Endothelial cell of umbilical vein (primary cell): Measurements from ENCODE around the gene NUDT14. TPM values are rescaled to one million over a fixed set of nuclear protein-coding genes. Genes with fewer than 3 reads are reported as not detected.

Experiments
- BruUV-seq: library from RNA; stranded (reverse); fragments of 400-500 nt; replicated peaks from 2 replicates; lab custom pipeline; 2021; lab: Mats Ljungman, UMichigan
- CTCF ChIA-PET: fragments of 300-600, 350-600 bp; sonication (Branson Sonifier 250); formaldehyde crosslinking; loops from one replicate; lab custom pipeline; 2021; ENCODE audit warnings: antibody characterized with exemption, inconsistent platforms; lab: Charles Lee
- POLR2A ChIA-PET: fragments of 300-600, 350-600 bp; sonication (Branson Sonifier 250); formaldehyde crosslinking; loops from one replicate; lab custom pipeline; 2021; ENCODE audit warnings: antibody characterized with exemption, inconsistent platforms; lab: Charles Lee
- DNase-seq: peaks from one replicate; pipeline ENCODE4 v3.0.0-alpha.2; 2011; ENCODE audit warnings: low read depth, low spot score
- FAIRE-seq: peaks from 2 replicates; lab custom pipeline; 2011; peaks lifted over from hg19 to GRCh38; lab: Jason Lieb, UNC
- H2AFZ ChIP-seq: 2 replicates; pipeline ENCODE4 v1.6.0; 2012; ENCODE audit warnings: low read depth, low read length, control low read depth, inconsistent platforms
- H3K27ac ChIP-seq: 2 replicates; pipeline ENCODE4 v1.5.1; 2011; ENCODE audit warnings: low read depth, mild to moderate bottlenecking, control low read depth, low read length, moderate library complexity; ENCODE audit not compliant: insufficient read depth
- H3K27me3 ChIP-seq, 2 experiments: 2 replicates each; pipeline versions ENCODE4 v1.6.0 to v1.6.1; 2011; ENCODE audit warnings: low read length in 2 of 2, mixed read lengths in 1 of 2; ENCODE audit not compliant: control insufficient read depth in 2 of 2, insufficient read depth in 2 of 2
- H3K36me3 ChIP-seq, 2 experiments: 2 replicates in 1 of 2; 3 replicates in 1 of 2; pipeline ENCODE4 v1.5.1; 2011; ENCODE audit warnings: low read length in 2 of 2, mild to moderate bottlenecking in 1 of 2, moderate library complexity in 1 of 2; ENCODE audit not compliant: control insufficient read depth in 2 of 2, insufficient read depth in 2 of 2; ENCODE audit errors: extremely low read depth in 1 of 2
- H3K4me1 ChIP-seq: 3 replicates; pipeline ENCODE4 v1.5.1; 2011; ENCODE audit warnings: mild to moderate bottlenecking, low read length; ENCODE audit not compliant: control insufficient read depth, insufficient read depth; ENCODE audit errors: extremely low read depth
- H3K4me2 ChIP-seq: 2 replicates; pipeline ENCODE4 v1.6.1; 2011; ENCODE audit warnings: low read length, control low read depth, mixed read lengths; ENCODE audit not compliant: insufficient read depth
- H3K4me3 ChIP-seq, 3 experiments: fragments of 200-600 bp in 1 of 3; sonication (generic), shearing (Covaris generic) in 1 of 3; replicated peaks in 1 of 3; 2 replicates each; pipeline ENCODE4 v1.5.1; 2011 to 2016; ENCODE audit warnings: control low read depth in 3 of 3, low read length in 3 of 3, mild to moderate bottlenecking in 2 of 3, inconsistent platforms in 1 of 3, low read depth in 1 of 3, moderate library complexity in 1 of 3; ENCODE audit not compliant: insufficient read depth in 1 of 3
- H3K79me2 ChIP-seq: 2 replicates; pipeline ENCODE4 v1.6.0; 2012; ENCODE audit warnings: low read length, inconsistent platforms; ENCODE audit not compliant: control insufficient read depth, insufficient read depth
- H3K9ac ChIP-seq: replicated peaks from 2 replicates; pipeline ENCODE3; 2011; ENCODE audit warnings: low read length, control low read depth; ENCODE audit not compliant: insufficient read depth; ENCODE audit errors: extremely low read depth
- H3K9me1 ChIP-seq: replicated peaks from 3 replicates; pipeline ENCODE4 v1.6.0; 2011; ENCODE audit warnings: mild to moderate bottlenecking, low read length; ENCODE audit not compliant: control insufficient read depth, insufficient read depth; ENCODE audit errors: extremely low read depth
- H3K9me3 ChIP-seq: replicated peaks from 2 replicates; pipeline ENCODE4 v1.5.1; 2012; ENCODE audit warnings: low read length, inconsistent platforms; ENCODE audit not compliant: control insufficient read depth, insufficient read depth
- H4K20me1 ChIP-seq: replicated peaks from 2 replicates; pipeline ENCODE3; 2011; ENCODE audit warnings: mild to moderate bottlenecking, low read length; ENCODE audit not compliant: control insufficient read depth, insufficient read depth; ENCODE audit errors: extremely low read depth
- CTCF ChIP-seq, 2 donors: IDR thresholded peaks; 1 replicate in 1 of 2; 2 replicates in 1 of 2; pipeline ENCODE4 v1.5.1; 2011; ENCODE audit warnings: low read length in 2 of 2, mild to moderate bottlenecking in 2 of 2, moderate library complexity in 2 of 2, control low read depth in 1 of 2, inconsistent platforms in 1 of 2, low read depth in 1 of 2; ENCODE audit not compliant: insufficient read depth in 1 of 2; ENCODE audit errors: extremely low read depth in 1 of 2
- EZH2 ChIP-seq: IDR thresholded peaks from 2 replicates; pipeline ENCODE4 v1.6.1; 2012; ENCODE audit warnings: borderline replicate concordance, low read depth, mild to moderate bottlenecking, moderate library complexity, low read length, inconsistent platforms; ENCODE audit not compliant: severe bottlenecking
- FOS ChIP-seq: IDR thresholded peaks from 2 replicates; pipeline ENCODE4 v1.6.1; 2011; ENCODE audit warnings: mild to moderate bottlenecking, low read length, moderate library complexity, borderline replicate concordance; ENCODE audit not compliant: insufficient read depth
- GATA2 ChIP-seq: IDR thresholded peaks from 2 replicates; pipeline ENCODE4 v1.7.0; 2011; ENCODE audit warnings: low read depth, mild to moderate bottlenecking, moderate library complexity, mixed read lengths, low read length; ENCODE audit not compliant: insufficient read length, insufficient read depth
- JUN ChIP-seq: IDR thresholded peaks from 2 replicates; pipeline ENCODE4 v1.6.1; 2011; ENCODE audit warnings: borderline replicate concordance, low read depth; ENCODE audit not compliant: insufficient read length, insufficient read depth
- MAX ChIP-seq: IDR thresholded peaks from 2 replicates; pipeline ENCODE4 v1.6.1; 2011; ENCODE audit not compliant: insufficient read depth, insufficient read length
- MYC ChIP-seq: IDR thresholded peaks from one replicate; pipeline ENCODE4 v1.6.1; 2011; ENCODE audit warnings: mild to moderate bottlenecking, low read depth, low read length
- POLR2A ChIP-seq: IDR thresholded peaks from 2 replicates; pipeline ENCODE4 v1.6.1; 2012; ENCODE audit warnings: low read depth, mild to moderate bottlenecking, control low read depth, low read length
- POLR2AphosphoS5 ChIP-seq: IDR thresholded peaks from 2 replicates; pipeline ENCODE4 v1.6.1; 2012; ENCODE audit warnings: low read depth, mild to moderate bottlenecking, control low read depth, low read length, moderate library complexity; ENCODE audit not compliant: insufficient read depth
- dilution Hi-C: fragments of 300-500 bp; cut with MboI; formaldehyde crosslinking; loops from one replicate; pipeline ENCODE4 v1.15.0; 2019; ENCODE audit warnings: low sequenced_read_pairs; ENCODE audit not compliant: extremely low pct_ligation_motif_present
- intact Hi-C: fragments of 100-400 bp; cut with micrococcal nuclease; formaldehyde crosslinking; loops from one replicate; pipeline ENCODE4 v1.10.0; 2022
- polyA plus RNA-seq, 4 experiments: library from polyadenylated mRNA; depleted of rRNA in 3 of 4; stranded (reverse) in 3 of 4; unstranded in 1 of 4; fragments of >200 nt; gene quantifications; 2 replicates each; pipeline versions ENCODE4 v1.2.1 to v1.2.3, GENCODE V29; 2011 to 2012; ENCODE audit warnings: missing spikeins in 1 of 4
- total RNA-seq: library from RNA; stranded (reverse); gene quantifications from 2 replicates; pipeline ENCODE4 v1.2.3, GENCODE V29; 2021

NUDT14 gene
- total and polyA plus RNA-seq, 2 donors (not counting 3 experiments of a cell fraction or from before 2014, with no cell fraction given) = 97.7 to 103 TPM

GRCh38 chr14:105162669-105162979, 18.5 kb downstream of the NUDT14 start:
- peaks cover 91% of the 10 kb centered on the region for H3K79me2 ChIP-seq
- H3K4me2 ChIP-seq = no peak overlapping the region
- DNase-seq (no peak), FAIRE-seq (no peak)
- H3K36me3 ChIP-seq = peaks cover 0 to 5% of the 10 kb centered on the region in 2 experiments
- H3K9me1 ChIP-seq = no peaks in the 10 kb centered on the region
- CTCF ChIA-PET = no interaction called here
- no peak overlapping the region for H2AFZ ChIP-seq
- dilution Hi-C loops (no loop called here), intact Hi-C loops (loop anchor here (10.0 kb wide), 1 partner anchor 82 kb away; the partner anchor contains the start of gene BTBD6)
- TF ChIP-seq MYC (no peak), CTCF (IDR thresholded peaks at IDR 0.05; ENCODE audit: extremely low read depth in 1 of 2, insufficient read depth in 1 of 2, low read depth in 1 of 2, low read length in 2 of 2) (no peak), POLR2AphosphoS5 (no peak), MAX (no peak), FOS (no peak), GATA2 (no peak), JUN (no peak), POLR2A (no peak), EZH2 (no peak)
- H3K9ac ChIP-seq = no peak overlapping the region
- H3K9me3 ChIP-seq = no peaks in the 10 kb centered on the region
- H3K4me3 ChIP-seq = no peak overlapping the region
- no peaks in the 10 kb centered on the region for H4K20me1 ChIP-seq
- no TSS peak for BruUV-seq
- POLR2A ChIA-PET = no interaction called here
- H3K27me3 ChIP-seq = no peaks in the 10 kb centered on the region
- H3K4me1 ChIP-seq = peaks cover 14% of the 10 kb centered on the region
- no peak overlapping the region for H3K27ac ChIP-seq
